GM21576 (cell line): ENCODE data around the gene HS6ST2.
"Not testable (repeated sequence)": the region's sequence is repeated elsewhere in the genome, so short reads cannot be mapped to it uniquely, and the experiment has no call there.

ENCODE experiments used
- ATAC-seq: cut with Tn5 transposase; IDR thresholded peaks from one replicate; pipeline ENCODE4 v1.9.1; 2021; ENCODE audit warnings: mild to moderate bottlenecking, moderate library complexity; ENCODE audit not compliant: unreplicated experiment

HS6ST2 gene

GRCh38 chrX:132945055-132945599, 13.3 kb downstream of the HS6ST2 start:
- ATAC-seq: not testable (repeated sequence)

GRCh38 chrX:132940727-132941327, 17.6 kb downstream of the HS6ST2 start:
- no peak for ATAC-seq

DNA sequence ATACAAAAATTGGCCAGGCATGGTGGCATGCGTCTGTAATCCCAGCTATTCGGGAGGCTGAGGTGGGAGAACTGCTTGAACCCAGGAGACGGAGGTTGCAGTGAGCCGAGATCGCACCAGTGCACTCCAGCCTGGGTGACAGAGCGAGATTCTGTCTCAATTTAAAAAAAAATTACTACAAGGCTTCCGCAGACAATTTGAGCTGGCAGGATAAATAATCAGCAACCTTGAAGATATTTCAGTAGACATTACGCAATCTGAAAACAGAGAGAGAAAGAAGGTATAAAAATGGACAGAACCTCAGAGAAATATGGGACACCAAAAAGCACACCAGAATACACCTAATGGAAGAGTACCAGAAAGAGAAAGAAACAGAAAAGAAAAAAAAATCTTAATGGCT, 25.3 kb downstream of the HS6ST2 start:
- no peak for ATAC-seq

DNA sequence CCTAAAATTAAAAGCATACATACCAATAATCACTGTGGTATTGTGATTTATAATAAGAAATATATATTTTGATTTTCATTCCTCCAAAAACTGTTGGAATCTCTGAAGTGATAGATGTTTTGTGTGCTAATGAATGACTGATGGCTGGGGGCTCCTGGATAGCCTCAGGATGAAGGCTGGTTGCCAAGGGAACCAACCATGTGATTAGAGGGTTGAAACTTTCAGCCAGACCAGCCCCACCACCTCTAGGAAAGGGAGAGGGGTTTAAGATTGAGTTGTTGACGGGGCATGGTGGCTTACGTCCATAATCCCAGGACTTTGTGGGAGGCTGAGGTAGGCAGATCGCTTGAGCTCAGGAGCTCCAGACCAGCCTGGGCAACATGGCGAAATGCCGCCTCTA, 34.0 kb downstream of the HS6ST2 start:
- no peak for ATAC-seq

- ATAC-seq: no peak
These were observed 39.9 kb downstream of the HS6ST2 start for GRCh38 chrX:132918523-132918922.

- ATAC-seq: no peak
These were observed 42.1 kb downstream of the HS6ST2 start for GRCh38 chrX:132916349-132916748.

DNA sequence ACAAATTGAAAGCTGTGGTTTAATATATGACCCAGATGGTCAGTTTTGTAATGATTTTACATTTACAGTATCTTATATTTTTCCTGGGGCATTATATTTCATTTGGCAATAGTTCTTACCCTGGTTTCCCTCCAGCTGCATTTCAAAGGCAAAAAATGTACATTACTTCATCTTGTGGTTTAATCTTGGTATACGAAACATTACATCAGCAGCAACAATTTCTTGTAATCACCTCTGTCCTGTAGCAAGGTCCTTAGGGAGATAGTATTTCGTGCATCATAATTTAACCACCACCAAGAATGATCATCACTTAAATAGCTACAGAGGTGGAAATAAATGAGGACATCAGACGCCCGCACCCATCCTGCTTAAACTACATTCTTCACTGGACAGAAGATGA, 48.8 kb downstream of the HS6ST2 start:
- ATAC-seq: no peak

DNA sequence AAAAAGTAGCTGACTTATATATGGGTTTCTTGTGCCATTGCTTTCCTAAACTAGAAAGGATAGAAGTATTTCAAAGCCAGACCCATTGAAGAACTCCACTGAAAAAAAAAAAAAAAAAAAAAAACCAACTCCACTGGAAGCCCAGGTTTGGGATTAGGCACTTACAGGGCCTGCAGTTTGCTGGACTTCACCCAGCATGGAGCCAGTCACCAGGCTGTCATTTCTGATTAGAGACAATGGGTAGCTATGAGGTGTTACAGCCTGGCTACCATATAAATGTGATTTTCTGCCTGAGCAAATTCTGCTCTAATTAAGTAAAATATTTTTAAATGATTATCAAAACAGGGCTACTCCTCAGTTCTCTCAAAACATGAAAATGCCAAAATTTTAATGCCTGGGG, 49.5 kb downstream of the HS6ST2 start:
- no peak for ATAC-seq

DNA sequence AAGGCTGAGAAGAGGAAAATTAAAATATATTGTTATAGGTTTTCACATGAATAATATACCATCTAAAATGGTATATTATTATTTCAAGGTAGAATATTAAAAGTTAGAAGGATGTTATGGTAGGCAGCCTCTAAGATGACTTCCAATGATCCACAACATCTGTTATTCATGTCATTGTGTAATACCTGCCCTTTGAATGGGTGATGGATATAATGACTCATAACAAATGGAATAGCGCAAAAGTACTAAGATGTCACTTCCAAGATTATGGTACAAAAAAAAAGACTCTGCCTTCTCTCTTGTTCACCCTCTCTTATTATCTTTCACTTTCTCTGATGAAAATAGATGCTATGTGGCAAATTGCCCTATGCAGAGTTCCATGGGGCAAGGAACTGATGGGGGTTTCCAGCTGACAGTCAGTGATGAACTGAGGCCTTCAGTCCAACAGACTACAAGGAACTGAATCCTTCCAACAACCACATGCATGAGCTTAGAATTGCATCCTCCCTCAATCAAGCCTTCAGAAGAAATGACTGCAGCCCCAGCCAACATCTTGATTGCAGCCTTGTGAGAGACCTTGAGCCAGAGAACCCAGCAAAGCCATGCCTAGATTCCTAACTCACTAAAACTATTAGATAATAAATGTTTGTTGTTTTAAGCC, 57.7 kb downstream of the HS6ST2 start:
- ATAC-seq: no peak

DNA sequence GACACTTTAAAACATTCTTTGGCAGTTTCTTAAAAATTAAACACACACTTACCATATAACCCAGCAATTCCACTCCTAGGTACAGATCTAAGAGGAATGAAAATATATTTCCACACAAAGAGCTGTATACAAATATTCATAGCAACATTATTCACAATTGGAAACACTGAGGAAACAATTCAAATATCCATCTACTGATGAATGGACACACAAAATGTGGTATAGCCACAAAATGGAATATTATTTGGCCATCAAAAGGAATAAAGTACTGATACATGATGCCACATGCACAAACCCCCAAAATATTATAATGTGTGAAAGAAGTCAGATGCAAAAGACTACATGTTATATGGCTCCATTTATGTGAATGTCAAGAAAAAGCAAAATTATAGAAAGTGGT, 70.9 kb downstream of the HS6ST2 start:
- ATAC-seq: no peak

- ATAC-seq: no peak
These were observed 75.0 kb downstream of the HS6ST2 start for GRCh38 chrX:132883358-132883915.

DNA sequence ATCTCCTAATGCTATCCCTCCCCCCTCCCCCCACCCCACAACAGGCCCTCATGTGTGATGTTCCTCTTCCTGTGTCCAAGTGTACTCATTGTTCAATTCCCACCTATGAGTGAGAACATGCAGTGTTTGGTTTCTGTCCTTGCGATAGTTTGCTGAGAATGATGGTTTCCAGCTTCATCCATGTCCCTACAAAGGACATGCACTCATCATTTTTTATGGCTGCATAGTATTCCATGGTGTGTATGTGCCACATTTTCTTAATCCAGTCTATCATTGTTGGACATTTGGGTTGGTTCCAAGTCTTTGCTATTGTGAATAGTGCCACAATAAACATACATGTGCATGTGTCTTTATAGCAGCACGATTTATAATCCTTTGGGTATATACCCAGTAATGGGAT, 77.7 kb downstream of the HS6ST2 start:
- ATAC-seq: not testable (repeated sequence)

- no peak for ATAC-seq
These were observed 80.4 kb downstream of the HS6ST2 start for GRCh38 chrX:132877954-132878536.

- ATAC-seq: no peak
These were observed 81.7 kb downstream of the HS6ST2 start for GRCh38 chrX:132876523-132877338.

DNA sequence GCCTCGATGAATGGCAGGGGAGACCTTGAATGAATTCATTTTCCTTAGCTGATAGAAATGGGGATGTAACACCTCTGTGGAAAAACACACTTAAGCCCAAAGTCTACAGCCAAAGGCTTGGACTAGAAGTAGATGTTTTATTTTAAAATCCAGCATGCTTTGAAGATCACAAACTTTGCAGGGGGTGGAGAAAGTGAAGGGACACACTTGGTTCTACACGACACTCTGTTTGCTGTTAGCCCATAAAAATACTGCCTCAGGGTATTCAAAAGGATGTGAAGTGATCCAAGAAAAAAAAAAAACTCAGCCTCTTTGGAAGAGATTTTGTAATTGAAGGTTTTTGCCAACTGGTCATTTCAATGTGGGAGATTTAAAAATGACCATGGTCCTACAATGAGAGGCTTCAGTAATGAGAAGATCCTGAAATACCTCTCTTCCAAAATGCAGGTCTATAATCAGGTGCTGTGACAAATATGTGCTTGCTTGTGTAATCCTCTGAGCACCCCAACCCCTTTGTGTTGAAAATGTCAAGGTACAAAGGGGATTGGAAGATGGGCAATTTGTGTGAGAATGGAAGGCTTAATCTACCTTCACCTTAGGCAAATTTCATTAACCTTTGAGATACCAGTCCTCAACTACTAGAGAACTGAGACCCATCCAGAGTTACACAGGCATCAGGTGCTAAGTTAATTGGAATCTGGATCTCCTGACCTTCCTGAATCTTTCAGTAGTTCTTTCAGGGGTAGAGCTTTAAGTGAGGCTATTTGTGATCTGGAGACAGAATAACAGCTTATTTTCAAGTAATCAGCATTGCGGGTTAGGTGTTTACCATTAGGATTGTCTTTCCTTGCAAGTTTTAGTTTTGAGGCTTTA, 82.5 kb downstream of the HS6ST2 start:
- no peak for ATAC-seq

DNA sequence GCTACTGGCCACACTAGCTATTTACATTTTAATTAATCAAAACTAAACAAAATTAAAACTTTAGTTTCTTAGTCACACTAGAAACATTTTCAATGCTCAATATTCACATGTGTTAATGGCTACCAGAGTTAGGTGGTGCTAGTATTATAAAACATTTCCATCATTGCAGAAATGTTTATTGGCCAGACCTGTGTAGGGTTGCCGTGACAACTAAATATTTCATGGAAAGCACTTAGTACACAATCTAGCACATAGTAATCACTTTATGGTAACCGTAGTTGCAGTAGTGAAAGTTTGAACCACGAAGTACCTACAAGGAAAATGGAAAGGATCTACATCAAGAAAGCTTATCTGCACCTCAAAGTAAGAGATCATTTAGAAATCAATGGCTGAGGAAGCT, 95.9 kb downstream of the HS6ST2 start:
- no peak for ATAC-seq

- ATAC-seq: no peak
These were observed 97.4 kb downstream of the HS6ST2 start for GRCh38 chrX:132861076-132861475.

DNA sequence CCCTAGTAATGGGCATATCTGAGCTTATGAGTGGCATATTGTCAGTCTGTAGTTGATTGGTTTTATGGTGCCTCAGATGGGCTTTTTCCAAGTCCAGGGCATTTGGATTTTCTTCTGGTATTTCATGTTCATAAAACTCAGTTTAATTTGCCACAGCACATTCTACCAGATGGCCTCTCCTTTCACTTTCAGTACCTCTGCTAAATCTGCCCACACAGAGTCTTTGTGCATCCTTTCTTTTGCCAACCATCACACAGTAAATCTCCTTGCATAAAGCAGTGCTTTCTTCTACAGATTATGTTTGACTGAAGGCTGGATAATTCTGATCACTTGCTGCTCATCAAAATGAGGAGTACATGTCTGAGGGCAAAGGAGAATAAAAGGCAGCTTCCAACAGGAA, 98.2 kb downstream of the HS6ST2 start:
- no peak for ATAC-seq

DNA sequence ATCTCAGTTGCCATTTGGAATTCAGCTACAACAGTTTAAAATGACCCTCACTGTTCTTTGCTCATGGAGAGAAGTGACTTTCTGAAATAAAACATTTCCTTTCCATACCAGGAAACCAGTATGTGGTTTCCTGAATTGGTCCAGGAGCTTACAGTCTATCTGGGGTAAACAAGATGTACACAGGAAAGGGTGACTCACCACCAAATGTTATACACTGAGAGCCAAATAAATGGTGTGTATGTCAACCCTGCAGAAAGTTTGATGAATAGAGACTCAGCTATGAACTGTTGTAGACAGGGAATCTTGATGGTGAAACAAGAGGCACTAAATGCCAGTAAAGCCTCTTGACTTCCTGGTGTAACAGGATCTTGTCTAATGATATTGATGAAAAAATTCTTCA, 100.4 kb downstream of the HS6ST2 start:
- no peak for ATAC-seq

DNA sequence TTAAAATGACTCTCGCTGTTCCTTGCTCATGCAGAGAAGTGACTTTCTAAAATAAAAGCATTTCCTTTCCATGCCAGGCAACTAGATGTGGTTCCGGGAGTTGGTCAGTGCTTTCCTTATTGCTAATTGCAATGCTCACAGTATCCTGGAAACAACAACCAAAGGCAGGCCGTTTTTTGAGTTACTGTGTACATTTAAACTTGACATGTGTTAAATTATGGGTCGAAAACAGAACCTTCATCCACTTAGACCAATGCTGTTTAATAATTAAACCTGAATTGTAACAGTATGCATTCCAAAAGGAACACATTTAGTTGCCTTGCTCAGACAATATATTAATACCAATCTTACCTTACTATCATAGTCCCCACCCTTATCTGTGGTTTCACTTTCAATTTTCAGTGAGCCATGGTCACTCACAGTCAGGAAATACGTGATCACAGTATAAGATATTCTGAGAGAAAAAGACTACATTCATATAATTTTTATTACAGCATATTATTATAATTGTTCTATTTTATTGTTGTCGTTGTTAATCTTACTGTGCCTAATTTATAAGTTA, 102.6 kb downstream of the HS6ST2 start:
- no peak for ATAC-seq
